GM18526 (cell line): ENCODE measurements around the gene ABCC6.

Experiments used
- POLR2A ChIP-seq: IDR thresholded peaks from 3 replicates; pipeline ENCODE4 v1.6.1; 2011; ENCODE audit not compliant: insufficient read length; ENCODE audit errors: extremely low read depth

ABCC6 gene

DNA sequence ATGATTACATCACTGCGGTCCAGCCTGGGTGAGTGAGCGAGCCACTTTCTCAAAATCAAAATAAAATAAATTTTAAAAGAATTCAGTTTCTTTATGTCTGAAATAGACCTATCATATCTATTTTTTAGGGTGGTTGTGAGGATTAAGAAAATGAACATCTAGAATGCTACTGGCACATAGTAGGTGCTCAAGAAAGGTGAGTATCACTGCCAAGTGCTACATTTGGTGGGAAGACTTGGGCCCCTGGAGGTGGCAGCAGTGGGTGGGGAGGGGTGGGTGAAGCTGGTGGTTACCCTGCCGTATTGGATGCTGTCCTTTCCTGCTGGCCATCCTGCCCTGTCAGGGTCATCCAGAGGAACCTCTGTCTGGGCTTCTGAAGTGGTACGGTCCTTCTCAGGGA, 50.3 kb downstream of the ABCC6 start:
- TF ChIP-seq POLR2A, result no peak

GRCh38 chr16:16171332-16171919, 51.9 kb downstream of the ABCC6 start:
- TF ChIP-seq POLR2A, result no peak

- no peak for TF ChIP-seq POLR2A
Observed at GRCh38 chr16:16169615-16170014, 53.7 kb downstream of the ABCC6 start.

DNA sequence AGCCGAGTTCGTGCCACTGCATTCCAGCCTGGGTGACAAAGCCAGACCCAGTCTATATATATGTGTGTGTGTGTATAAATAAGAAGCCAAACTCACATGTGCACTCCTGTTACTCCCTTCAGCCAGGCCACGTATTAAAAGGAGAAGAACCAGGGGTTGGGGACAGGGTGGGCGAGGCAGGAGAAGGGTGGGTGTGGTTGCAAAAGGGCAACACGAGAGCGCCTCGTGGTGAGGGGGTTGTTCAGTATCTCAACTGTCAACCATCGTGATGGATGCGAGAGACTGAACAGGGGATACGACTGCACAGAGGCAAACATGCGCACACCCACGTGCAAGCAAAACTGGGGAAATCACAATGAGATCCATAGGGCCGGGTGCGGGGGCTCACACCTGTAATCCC, 54.9 kb downstream of the ABCC6 start:
- TF ChIP-seq POLR2A, result no peak

GRCh38 chr16:16167927-16168326, 55.4 kb downstream of the ABCC6 start:
- TF ChIP-seq POLR2A, result no peak

DNA sequence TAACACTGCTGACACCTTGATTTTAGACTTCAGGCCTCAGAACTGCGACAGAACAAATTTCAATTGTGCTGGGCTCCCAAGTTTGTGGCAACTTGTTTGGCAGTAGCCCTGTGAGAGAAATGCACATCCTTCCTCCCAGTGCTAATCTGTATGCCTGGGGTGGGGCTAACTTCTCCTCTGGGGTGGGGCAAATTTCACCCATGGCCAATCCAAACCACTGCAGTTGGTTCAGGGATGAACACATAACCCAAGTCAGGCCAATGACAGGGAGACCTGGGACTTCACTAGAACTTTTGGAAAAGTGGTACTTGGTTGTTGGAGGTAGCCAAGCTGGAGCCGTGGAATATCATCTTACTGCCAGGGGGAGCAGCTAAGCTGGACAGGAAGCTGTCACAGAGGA, 56.3 kb downstream of the ABCC6 start:
- TF ChIP-seq POLR2A, result no peak

DNA sequence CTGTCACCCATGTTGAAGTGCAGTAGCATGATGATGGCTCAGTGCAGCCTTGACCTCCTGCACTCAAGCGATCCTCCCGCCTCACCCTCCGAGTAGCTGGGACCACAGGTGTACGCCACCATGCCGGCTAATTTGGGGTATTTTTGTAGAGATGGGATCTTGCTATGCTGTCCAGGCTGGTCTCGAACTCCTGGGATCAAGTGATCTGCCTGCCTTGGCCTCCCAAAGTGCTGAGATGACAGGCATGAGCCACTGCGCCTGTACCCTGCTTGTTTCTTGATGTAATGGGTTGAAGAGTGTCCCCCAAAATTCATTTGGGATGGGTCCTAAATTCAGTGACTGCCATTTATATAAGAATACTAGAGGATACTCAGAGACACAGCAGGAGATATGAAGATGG, 57.2 kb downstream of the ABCC6 start:
- TF ChIP-seq POLR2A, result no peak

GRCh38 chr16:16164243-16164642, 59.1 kb downstream of the ABCC6 start:
- no peak for TF ChIP-seq POLR2A

- no peak for TF ChIP-seq POLR2A
Observed at GRCh38 chr16:16163571-16163970, 59.7 kb downstream of the ABCC6 start.

DNA sequence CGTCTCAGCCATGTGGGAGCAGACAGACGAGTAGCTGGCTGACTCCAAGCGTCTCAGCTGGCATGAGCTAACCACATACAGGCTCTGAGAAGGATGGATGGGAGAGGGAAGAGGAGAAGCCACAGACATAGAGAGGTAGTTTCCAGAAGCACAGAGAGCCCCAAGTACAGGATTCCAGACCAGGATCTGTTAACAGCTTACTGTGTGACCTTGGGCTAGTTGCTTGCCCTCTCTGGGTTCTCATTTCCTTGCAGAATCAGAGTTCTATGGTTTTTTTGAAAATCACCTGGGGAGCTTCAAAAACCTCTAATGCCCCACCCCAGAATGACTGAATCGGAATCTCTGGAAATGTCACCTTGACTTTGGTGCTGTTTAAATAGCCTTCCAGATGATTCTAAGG, 60.2 kb downstream of the ABCC6 start:
- no peak for TF ChIP-seq POLR2A

DNA sequence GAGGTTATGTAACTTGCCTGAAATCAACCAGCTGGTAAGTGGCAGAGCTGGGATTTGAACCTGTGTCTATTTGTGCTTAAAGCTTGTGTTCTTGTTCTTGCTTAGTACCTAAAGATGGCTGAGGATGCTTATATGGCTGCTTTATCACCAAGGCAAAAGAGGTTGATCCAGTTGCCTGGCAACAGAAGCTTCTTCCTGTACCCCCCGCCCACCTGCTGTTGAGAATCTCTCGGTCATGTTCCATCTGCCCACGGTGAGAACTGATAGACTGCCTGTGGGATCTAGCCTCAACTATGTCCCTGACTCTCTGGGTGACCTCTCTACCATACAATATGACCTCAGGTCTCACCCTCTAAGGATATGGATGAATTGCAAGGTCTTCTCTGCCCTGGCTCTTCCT, 60.7 kb downstream of the ABCC6 start:
- TF ChIP-seq POLR2A, result no peak

DNA sequence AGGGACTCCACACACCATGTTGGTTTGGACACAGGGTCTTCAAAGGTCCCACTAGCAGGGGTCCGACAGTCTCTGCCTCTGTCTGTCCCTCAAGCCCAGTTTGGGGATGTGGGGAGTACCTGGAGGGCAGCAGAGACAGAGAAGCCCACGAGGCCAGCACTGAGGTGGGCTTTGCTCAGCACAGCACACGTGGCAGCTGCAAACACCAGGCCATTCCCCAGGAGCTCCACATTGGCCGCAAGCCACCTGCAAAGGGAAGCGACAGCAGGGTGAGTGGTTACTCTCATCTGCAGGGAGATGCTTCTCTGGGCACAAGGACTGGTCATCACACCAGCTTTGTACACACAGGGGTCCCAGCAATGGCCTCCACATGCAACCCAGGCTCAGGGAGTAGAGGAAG, 62.0 kb downstream of the ABCC6 start:
- TF ChIP-seq POLR2A, result no peak

GRCh38 chr16:16159662-16160061, 63.6 kb downstream of the ABCC6 start:
- no peak for TF ChIP-seq POLR2A

DNA sequence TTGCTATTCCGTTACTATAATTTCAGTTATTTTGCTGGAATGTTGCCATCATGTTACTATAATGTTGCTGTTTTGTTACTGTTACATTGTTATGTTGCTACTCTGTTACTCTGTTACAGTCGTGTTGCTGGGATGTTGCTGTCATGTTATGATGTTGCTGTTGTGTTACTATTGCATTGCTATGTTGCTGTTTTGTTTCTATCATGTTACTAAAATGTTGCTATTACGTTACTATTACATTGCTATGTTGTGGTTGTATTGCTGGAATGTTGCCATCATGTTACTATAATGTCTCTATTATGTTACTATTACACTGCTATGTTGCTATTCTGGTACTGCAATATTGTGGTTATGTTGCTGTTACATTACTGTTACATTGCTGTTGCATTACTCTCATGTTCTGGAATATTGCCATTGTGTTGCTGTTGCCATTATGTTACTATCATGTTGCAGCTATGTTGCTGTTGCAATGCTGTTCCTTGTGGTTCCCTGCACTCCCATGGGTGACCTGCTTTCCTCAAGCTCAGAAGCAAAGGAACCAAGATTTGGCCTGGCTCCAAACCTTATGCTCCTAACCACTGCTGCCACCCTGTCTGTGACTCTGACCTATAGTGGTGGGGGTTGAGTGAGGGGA, 64.4 kb downstream of the ABCC6 start:
- TF ChIP-seq POLR2A, result no peak

DNA sequence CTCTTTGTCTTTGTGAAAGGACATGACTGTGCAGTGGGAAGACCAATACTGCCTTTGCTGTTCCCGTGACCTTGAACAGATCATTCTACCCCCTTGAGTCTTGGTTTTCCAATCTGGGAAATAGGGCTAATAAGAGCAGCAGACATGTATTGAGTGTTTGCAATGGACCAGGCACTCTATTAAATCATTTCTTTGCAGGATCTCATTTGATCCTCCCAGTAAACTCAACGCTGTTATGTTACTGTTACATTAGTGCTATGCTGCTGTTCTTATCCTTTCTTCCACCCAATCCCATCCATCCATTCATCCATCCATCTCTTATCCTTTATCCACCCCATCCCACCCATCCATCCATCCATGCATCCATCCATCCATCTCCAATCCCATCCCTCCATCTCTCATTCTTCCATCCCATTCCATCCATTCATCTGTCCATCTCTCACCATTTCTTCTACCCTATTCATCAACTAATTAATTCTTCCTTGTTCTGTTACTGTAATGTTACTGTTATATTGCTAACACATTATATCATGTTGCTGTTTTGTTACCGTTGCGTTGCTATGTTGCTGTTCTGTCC, 65.1 kb downstream of the ABCC6 start:
- TF ChIP-seq POLR2A, result no peak

DNA sequence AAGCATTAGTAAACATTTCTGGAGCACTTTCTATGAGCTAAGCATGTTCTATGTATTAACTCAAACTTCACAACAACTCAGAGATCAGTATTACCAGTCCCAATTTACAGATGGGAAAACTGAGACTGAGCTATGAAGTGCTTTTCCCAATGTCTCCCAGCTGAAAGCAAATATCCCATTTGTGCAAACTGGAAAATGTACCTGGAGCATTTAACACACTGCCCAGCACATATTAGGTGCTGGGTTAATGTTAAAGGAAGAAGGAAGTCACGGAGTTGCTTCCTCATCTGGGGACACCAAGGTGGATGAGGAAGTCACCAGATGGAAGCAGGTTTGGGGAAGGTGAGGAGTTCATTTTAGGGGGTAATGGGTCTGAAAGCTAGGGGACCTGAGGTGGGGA, 66.1 kb downstream of the ABCC6 start:
- TF ChIP-seq POLR2A, result no peak

DNA sequence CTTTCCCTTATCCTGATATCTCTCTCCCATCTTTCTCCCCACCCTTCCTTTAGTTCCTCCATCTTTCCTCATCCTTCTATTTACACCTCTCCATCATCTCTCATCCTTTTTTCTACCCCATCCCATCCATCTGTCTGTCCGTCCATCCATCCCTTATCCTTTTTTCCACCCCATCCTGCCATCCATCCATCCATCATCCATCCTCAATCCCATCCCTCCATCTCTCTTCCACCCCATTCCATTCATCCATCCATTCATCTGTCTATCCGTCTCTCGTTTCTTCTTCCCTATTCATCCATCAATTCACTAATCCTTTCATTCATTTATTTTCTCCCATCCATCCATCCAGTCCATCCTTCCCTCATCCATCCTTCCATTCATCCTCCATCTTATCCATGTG, 68.1 kb downstream of the ABCC6 start:
- no peak for TF ChIP-seq POLR2A
